Gastroesophageal sphincter (tissue), 3 donors: ENCODE results near the gene ZIC4.

Experiments used
- CTCF ChIP-seq, 4 experiments: fragments of 200-600 bp in 2 of 4; fragments of 450-650 bp in 2 of 4; sonication (generic) in 1 of 4; IDR thresholded peaks; one replicate each; pipeline ENCODE4 v1.5.1; 2017 to 2019; ENCODE audit warnings: antibody characterized with exemption in 4 of 4, mild to moderate bottlenecking in 2 of 4, moderate library complexity in 2 of 4
- EP300 ChIP-seq: sonication (generic); formaldehyde crosslinking; IDR thresholded peaks from one replicate; pipeline ENCODE4 v1.6.1; 2017; ENCODE audit warnings: antibody characterized with exemption, mild to moderate bottlenecking
- POLR2A ChIP-seq, 2 donors: fragments of 450-650 bp; IDR thresholded peaks; one replicate each; pipeline ENCODE4 v1.6.1; 2017; ENCODE audit warnings: antibody characterized with exemption in 2 of 2, mild to moderate bottlenecking in 2 of 2, moderate library complexity in 1 of 2
- POLR2AphosphoS5 ChIP-seq: sonication (generic); formaldehyde crosslinking; IDR thresholded peaks from one replicate; pipeline ENCODE4 v1.6.1; 2017; ENCODE audit warnings: antibody characterized with exemption

DNA sequence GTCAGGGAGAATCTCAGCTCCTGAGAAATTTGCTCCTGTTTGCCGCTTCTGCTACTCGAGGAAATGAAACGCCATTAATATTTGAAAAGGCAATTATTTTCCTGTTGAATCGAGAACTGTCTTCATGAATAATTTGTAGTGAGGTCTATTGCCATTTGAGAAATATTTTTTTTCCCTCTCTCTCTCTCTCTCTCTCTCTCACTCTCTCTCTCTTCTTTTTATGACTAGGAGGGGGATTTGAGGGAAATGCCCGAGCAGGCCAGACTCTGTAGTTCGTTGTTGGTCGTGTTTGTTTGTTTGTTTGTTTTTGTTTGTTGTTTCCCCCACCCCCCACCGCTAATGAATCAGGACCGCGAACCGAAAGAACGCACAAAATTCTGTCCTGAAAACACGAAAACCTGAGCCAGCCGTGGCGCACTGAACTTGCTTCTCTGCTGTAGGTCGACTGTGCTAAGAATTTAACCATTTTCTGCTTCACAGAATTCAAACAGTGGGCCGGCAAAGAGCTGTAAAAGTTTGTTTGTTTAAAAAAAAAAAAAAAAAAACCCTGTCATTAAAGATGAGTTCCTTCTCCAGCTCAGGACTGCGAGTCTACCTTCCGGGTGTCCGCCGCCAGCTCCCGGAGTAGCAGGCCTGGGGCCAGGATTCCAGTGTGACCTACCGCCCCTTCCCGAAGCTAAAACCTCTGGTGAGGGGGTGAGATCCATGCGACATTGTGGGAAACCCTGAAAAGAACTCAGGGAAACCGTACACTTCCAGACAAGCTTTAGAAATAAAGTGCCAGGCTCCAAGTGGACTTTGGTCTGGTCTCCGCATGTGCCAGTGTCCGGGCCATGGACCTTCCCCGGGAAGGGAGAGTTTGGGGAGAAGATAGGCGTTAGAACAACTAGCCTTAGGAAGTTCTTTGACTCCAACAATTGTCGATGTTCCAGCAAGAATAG lies 12.1 kb downstream of the ZIC4 start:
- no peak for TF ChIP-seq EP300
- no peak for TF ChIP-seq CTCF (IDR thresholded peaks at IDR 0.05)
- no peak for TF ChIP-seq POLR2A (IDR thresholded peaks at IDR 0.05)
- no peak for TF ChIP-seq POLR2AphosphoS5
